DOHH2 (cell line): ENCODE data around the gene ANKRD13A.
"Not testable (repeated sequence)": the region's sequence is repeated elsewhere in the genome, so short reads cannot be mapped to it uniquely, and the experiment has no call there.

Source experiments
- H3F3A ChIP-seq: fragments of 200-600 bp; sonication (generic), shearing (Covaris generic); 2 replicates; pipeline ENCODE4 v1.6.0; 2016; ENCODE audit warnings: antibody characterized with exemption, mild to moderate bottlenecking; ENCODE audit not compliant: control insufficient read depth, insufficient read depth
- H3K27ac ChIP-seq: fragments of 200-600 bp; sonication (generic); 2 replicates; pipeline ENCODE4 v1.5.1; 2014; ENCODE audit warnings: low read depth, mild to moderate bottlenecking, low read length, moderate library complexity
- H3K27me3 ChIP-seq: fragments of 200-600 bp; sonication (generic); 2 replicates; pipeline ENCODE4 v1.6.1; 2014; ENCODE audit warnings: mild to moderate bottlenecking, low read length, mixed read lengths; ENCODE audit not compliant: control insufficient read depth
- H3K36me3 ChIP-seq: fragments of 200-600 bp; sonication (generic); 2 replicates; pipeline ENCODE4 v1.6.1; 2014; ENCODE audit warnings: mild to moderate bottlenecking, low read length, moderate library complexity, mixed read lengths; ENCODE audit not compliant: control insufficient read depth
- H3K4me1 ChIP-seq: fragments of 200-600 bp; sonication (generic); 2 replicates; pipeline ENCODE4 v1.6.1; 2014; ENCODE audit warnings: mild to moderate bottlenecking, low read length, mixed read lengths; ENCODE audit not compliant: control insufficient read depth
- H3K4me2 ChIP-seq: fragments of 200-600 bp; sonication (generic); 2 replicates; pipeline ENCODE4 v1.6.0; 2014; ENCODE audit warnings: mild to moderate bottlenecking, low read length, moderate library complexity
- H3K4me3 ChIP-seq: fragments of 200-600 bp; sonication (generic); 2 replicates; pipeline ENCODE4 v1.5.1; 2014; ENCODE audit warnings: mild to moderate bottlenecking, low read length, mixed read lengths
- H3K79me2 ChIP-seq: fragments of 200-600 bp; sonication (generic); 2 replicates; pipeline ENCODE4 v1.6.1; 2014; ENCODE audit warnings: mild to moderate bottlenecking, low read length, mixed read lengths; ENCODE audit not compliant: control insufficient read depth
- H3K9me2 ChIP-seq: fragments of 200-600 bp; sonication (generic); replicated peaks from 2 replicates; pipeline ENCODE4 v1.6.1; 2014; ENCODE audit warnings: mild to moderate bottlenecking, low read length, mixed read lengths; ENCODE audit not compliant: control insufficient read depth
- H3K9me3 ChIP-seq: fragments of 200-600 bp; sonication (generic); 2 replicates; pipeline ENCODE4 v1.6.1; 2014; ENCODE audit warnings: antibody characterized with exemption, low read length, mixed read lengths; ENCODE audit not compliant: control insufficient read depth, insufficient read depth
- H4K20me1 ChIP-seq: fragments of 200-600 bp; sonication (generic); 2 replicates; pipeline ENCODE4 v1.6.0; 2014; ENCODE audit warnings: low read depth, mild to moderate bottlenecking, antibody characterized with exemption, low read length, moderate library complexity; ENCODE audit not compliant: control insufficient read depth, insufficient read depth
- EZH2phosphoT487 ChIP-seq: fragments of 200-600 bp; sonication (generic); IDR thresholded peaks from 2 replicates; pipeline ENCODE4 v1.6.1; 2017; ENCODE audit warnings: borderline replicate concordance, mild to moderate bottlenecking, antibody characterized with exemption, low read length, moderate library complexity, mixed read lengths
- TF ChIP-seq, protein P1 (sequence below): fragments of 200-600 bp; sonication (generic); IDR thresholded peaks from one replicate; pipeline ENCODE4 v1.5.1; 2014; ENCODE audit warnings: antibody characterized with exemption, mild to moderate bottlenecking, low read depth, low read length; ENCODE audit not compliant: poor library complexity, severe bottlenecking

ANKRD13A gene

GRCh38 chr12:109983432-109984142, 15.6 kb upstream of the ANKRD13A start:
- no peak overlapping the region for H3K4me3 ChIP-seq

GRCh38 chr12:109986236-109986635, 13.0 kb upstream of the ANKRD13A start:
- H3K27ac ChIP-seq, H3F3A ChIP-seq, H3K9me2 ChIP-seq, H3K9me3 ChIP-seq, H3K27me3 ChIP-seq, H4K20me1 ChIP-seq, H3K4me1 ChIP-seq, H3K4me3 ChIP-seq, H3K4me2 ChIP-seq: not testable (repeated sequence)
- H3K36me3 ChIP-seq: peaks cover 84% of the 10 kb centered on the region
- peaks cover 47% of the 10 kb centered on the region for H3K79me2 ChIP-seq

More at GRCh38 chr12:109983432-109984142, 15.6 kb upstream of the ANKRD13A start:
- Histone ChIP-seq H3K27me3 (no peaks in the 10 kb centered on the region), H3K36me3 (peaks cover 82% of the 10 kb centered on the region), H3K79me2 (peaks cover 22% of the 10 kb centered on the region), H3F3A (no peaks in the 10 kb centered on the region; the same call in 1 of the 2 replicates), H3K4me2 (no peak overlapping the region), H3K9me2 (no peaks in the 10 kb centered on the region), H4K20me1 (0 out of 2 replicates have a peak, but pooled peaks cover 3% of the 10 kb centered on the region), H3K9me3 (no peaks in the 10 kb centered on the region), H3K4me1 (peaks cover 8% of the 10 kb centered on the region), H3K27ac (no peak overlapping the region)
- no peak for TF ChIP-seq EZH2phosphoT487
- TF ChIP-seq, protein P1, sequence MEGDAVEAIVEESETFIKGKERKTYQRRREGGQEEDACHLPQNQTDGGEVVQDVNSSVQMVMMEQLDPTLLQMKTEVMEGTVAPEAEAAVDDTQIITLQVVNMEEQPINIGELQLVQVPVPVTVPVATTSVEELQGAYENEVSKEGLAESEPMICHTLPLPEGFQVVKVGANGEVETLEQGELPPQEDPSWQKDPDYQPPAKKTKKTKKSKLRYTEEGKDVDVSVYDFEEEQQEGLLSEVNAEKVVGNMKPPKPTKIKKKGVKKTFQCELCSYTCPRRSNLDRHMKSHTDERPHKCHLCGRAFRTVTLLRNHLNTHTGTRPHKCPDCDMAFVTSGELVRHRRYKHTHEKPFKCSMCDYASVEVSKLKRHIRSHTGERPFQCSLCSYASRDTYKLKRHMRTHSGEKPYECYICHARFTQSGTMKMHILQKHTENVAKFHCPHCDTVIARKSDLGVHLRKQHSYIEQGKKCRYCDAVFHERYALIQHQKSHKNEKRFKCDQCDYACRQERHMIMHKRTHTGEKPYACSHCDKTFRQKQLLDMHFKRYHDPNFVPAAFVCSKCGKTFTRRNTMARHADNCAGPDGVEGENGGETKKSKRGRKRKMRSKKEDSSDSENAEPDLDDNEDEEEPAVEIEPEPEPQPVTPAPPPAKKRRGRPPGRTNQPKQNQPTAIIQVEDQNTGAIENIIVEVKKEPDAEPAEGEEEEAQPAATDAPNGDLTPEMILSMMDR: no peak

DNA sequence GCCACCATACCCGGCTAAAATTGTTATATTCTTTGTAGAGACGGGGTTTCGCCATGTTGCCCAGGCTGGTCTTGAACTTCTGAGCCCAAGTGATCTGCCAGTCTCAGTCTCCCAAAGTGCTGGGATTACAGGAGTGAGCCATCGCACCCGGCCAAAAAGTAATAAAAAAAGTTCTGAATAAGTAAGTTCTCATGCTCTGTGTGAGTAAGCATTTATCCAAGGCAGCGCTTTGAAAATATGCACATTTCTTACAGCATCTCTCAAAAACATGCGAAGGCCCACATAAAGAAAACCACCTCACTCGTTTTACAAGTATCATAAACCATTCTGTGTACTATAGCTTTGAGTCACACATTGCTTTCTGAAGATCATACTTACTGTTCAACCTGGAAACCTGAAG, 11.6 kb upstream of the ANKRD13A start:
- Histone ChIP-seq H3K27me3 (no peaks in the 10 kb centered on the region), H3K9me3 (no peaks in the 10 kb centered on the region), H3K4me1 (peaks cover 9% of the 10 kb centered on the region), H3K79me2 (peaks cover 61% of the 10 kb centered on the region), H4K20me1 (peaks cover 7% of the 10 kb centered on the region), H3K36me3 (peaks cover 84% of the 10 kb centered on the region), H3K9me2 (no peaks in the 10 kb centered on the region), H3K27ac (no peak overlapping the region), H3F3A (no peaks in the 10 kb centered on the region), H3K4me2 (no peak overlapping the region), H3K4me3 (no peak overlapping the region)
- no peak for TF ChIP-seq EZH2phosphoT487
- TF ChIP-seq, protein P1: no peak

DNA sequence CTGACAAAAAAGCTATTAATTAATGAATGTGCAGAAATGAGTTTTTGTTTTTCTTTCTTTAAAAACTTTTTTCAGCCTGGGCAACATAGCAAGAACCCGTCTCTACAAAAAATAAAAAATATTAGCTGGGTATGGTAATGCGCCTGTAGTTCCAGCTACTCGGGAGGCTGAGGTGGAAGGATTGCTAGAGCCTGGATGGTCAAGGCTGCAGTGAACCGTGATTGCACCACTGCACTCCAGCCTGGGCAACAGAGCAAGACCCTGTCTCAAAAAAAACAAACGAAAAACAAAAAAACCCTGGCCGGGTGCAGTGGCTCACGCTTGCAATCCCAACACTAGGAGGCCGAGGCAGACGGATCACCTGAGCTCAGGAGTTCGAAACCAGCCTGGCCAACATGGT, 11.0 kb upstream of the ANKRD13A start:
- peaks cover 84% of the 10 kb centered on the region for H3K36me3 ChIP-seq
- H3K4me2 ChIP-seq: no peak overlapping the region
- no peaks in the 10 kb centered on the region for H3F3A ChIP-seq
- no peak overlapping the region for H3K4me3 ChIP-seq
- H3K9me3 ChIP-seq: no peaks in the 10 kb centered on the region
- peaks cover 68% of the 10 kb centered on the region for H3K79me2 ChIP-seq
- H3K27ac ChIP-seq: no peak overlapping the region
- no peaks in the 10 kb centered on the region for H3K27me3 ChIP-seq
- TF ChIP-seq EZH2phosphoT487: no peak
- TF ChIP-seq, protein P1: no peak
- no peaks in the 10 kb centered on the region for H3K9me2 ChIP-seq
- peaks cover 10% of the 10 kb centered on the region for H4K20me1 ChIP-seq
- peaks cover 15% of the 10 kb centered on the region for H3K4me1 ChIP-seq
